K562 (cell line): Measurements from ENCODE around the gene ANKRD27. TPM values are rescaled to one million over a fixed set of nuclear protein-coding genes. Genes with fewer than 3 reads are reported as not detected.

Experiments
- HNRNPUL1 ChIP-seq: fragments of 200-400 bp; formaldehyde crosslinking; IDR thresholded peaks from 2 replicates; pipeline ENCODE4 v1.6.1; 2017; ENCODE audit warnings: low read length
- KLF6 ChIP-seq: fragments of 250-450 bp; sonication (Bioruptor Pico); IDR thresholded peaks from 2 replicates; pipeline ENCODE4 v1.4.0; 2020; ENCODE audit warnings: mild to moderate bottlenecking, moderate library complexity, borderline replicate concordance
- SOX6 ChIP-seq: fragments of 450-650 bp; IDR thresholded peaks from 2 replicates; pipeline ENCODE4 v1.6.1; 2014; ENCODE audit warnings: mild to moderate bottlenecking
- TBL1XR1 ChIP-seq, 2 experiments: IDR thresholded peaks; 2 replicates each; pipeline ENCODE4 v1.6.1; 2012; ENCODE audit warnings: improper control_type of control experiment in 2 of 2, low read length in 2 of 2, mild to moderate bottlenecking in 1 of 2
- XRCC5 ChIP-seq: fragments of 200-400 bp; formaldehyde crosslinking; IDR thresholded peaks from 2 replicates; pipeline ENCODE4 v1.6.1; 2017; ENCODE audit warnings: low read depth, mild to moderate bottlenecking, low read length
- polyA plus RNA-seq, 8 experiments: library from polyadenylated mRNA; depleted of rRNA in 4 of 8; stranded (reverse) in 5 of 8; unstranded in 3 of 8; fragments of >200 nt; fragmentation: Nextera tagmentation in 2 of 8; fragmentation: Illumina TruSeq in 1 of 8; extraction: Ambion mirVana in 2 of 8; extraction: Trizol in 1 of 8; gene quantifications; 2 replicates each; pipeline versions ENCODE4 v1.2.1 to v1.2.3, GENCODE V29; 2011 to 2014; ENCODE audit warnings: inconsistent platforms in 1 of 8, missing spikeins in 1 of 8
- total RNA-seq, 7 experiments: library from RNA; depleted of rRNA in 6 of 7; stranded (reverse); fragments of >200 nt in 6 of 7; fragmentation: Illumina TruSeq in 2 of 7; extraction: Trizol in 2 of 7; gene quantifications; 2 replicates each; pipeline versions ENCODE4 v1.2.1 to v1.2.3, GENCODE V29; 2011 to 2021; ENCODE audit warnings: low replicate concordance in 1 of 7
- TF ChIP-seq, protein P1 (sequence below): fragments of 200-600 bp; sonication (generic); IDR thresholded peaks from one replicate; pipeline ENCODE4 v1.6.1; 2012; ENCODE audit warnings: mild to moderate bottlenecking, low read depth, low read length, inconsistent platforms
- TF ChIP-seq, protein P2 (sequence below): sonication (generic); formaldehyde crosslinking; IDR thresholded peaks from 2 replicates; pipeline ENCODE4 v1.8.0; 2023; ENCODE audit warnings: mild to moderate bottlenecking, missing genetic modification reagents

Gene ANKRD27
- total and polyA plus RNA-seq, 9 of the 15 experiments (the other 6 are each of a cell fraction or from before 2014, with no cell fraction given), result 5.3 to 71.3 (median 54.2) TPM

DNA sequence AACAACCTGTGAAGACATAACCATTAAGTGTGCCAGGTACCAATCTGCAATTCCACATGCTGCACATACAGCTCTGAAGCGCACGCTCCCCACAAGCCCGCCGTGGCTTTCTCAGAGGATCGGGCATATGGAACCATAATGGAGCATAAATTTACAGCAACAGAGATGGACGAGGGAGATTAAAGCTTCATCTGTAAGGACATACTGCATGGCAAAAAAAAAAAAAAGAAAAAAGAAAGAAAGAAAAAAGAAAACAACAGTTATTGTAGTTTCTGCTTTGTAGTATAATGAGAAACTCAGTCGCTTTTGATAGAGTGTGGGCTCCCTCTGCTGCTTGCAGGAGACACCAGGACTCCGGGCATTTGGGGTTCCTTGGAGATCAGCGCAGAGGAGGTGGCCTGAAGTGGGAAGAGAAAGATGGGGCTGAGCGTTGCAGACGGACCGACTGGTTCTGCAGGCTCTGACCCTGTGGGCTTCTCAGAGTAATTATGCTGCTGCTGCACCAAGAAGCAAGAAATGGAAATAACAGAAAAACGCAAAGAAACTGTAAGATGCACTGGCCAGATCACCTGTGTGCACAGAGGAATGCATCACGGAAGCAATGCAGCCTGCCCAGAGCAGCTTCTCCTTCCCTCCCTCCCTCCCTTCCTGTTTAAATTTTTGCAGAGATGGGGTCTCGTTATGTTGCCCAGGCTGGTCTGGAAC, 104.7 kb downstream of the ANKRD27 start (continued):
- TF ChIP-seq, protein P1, sequence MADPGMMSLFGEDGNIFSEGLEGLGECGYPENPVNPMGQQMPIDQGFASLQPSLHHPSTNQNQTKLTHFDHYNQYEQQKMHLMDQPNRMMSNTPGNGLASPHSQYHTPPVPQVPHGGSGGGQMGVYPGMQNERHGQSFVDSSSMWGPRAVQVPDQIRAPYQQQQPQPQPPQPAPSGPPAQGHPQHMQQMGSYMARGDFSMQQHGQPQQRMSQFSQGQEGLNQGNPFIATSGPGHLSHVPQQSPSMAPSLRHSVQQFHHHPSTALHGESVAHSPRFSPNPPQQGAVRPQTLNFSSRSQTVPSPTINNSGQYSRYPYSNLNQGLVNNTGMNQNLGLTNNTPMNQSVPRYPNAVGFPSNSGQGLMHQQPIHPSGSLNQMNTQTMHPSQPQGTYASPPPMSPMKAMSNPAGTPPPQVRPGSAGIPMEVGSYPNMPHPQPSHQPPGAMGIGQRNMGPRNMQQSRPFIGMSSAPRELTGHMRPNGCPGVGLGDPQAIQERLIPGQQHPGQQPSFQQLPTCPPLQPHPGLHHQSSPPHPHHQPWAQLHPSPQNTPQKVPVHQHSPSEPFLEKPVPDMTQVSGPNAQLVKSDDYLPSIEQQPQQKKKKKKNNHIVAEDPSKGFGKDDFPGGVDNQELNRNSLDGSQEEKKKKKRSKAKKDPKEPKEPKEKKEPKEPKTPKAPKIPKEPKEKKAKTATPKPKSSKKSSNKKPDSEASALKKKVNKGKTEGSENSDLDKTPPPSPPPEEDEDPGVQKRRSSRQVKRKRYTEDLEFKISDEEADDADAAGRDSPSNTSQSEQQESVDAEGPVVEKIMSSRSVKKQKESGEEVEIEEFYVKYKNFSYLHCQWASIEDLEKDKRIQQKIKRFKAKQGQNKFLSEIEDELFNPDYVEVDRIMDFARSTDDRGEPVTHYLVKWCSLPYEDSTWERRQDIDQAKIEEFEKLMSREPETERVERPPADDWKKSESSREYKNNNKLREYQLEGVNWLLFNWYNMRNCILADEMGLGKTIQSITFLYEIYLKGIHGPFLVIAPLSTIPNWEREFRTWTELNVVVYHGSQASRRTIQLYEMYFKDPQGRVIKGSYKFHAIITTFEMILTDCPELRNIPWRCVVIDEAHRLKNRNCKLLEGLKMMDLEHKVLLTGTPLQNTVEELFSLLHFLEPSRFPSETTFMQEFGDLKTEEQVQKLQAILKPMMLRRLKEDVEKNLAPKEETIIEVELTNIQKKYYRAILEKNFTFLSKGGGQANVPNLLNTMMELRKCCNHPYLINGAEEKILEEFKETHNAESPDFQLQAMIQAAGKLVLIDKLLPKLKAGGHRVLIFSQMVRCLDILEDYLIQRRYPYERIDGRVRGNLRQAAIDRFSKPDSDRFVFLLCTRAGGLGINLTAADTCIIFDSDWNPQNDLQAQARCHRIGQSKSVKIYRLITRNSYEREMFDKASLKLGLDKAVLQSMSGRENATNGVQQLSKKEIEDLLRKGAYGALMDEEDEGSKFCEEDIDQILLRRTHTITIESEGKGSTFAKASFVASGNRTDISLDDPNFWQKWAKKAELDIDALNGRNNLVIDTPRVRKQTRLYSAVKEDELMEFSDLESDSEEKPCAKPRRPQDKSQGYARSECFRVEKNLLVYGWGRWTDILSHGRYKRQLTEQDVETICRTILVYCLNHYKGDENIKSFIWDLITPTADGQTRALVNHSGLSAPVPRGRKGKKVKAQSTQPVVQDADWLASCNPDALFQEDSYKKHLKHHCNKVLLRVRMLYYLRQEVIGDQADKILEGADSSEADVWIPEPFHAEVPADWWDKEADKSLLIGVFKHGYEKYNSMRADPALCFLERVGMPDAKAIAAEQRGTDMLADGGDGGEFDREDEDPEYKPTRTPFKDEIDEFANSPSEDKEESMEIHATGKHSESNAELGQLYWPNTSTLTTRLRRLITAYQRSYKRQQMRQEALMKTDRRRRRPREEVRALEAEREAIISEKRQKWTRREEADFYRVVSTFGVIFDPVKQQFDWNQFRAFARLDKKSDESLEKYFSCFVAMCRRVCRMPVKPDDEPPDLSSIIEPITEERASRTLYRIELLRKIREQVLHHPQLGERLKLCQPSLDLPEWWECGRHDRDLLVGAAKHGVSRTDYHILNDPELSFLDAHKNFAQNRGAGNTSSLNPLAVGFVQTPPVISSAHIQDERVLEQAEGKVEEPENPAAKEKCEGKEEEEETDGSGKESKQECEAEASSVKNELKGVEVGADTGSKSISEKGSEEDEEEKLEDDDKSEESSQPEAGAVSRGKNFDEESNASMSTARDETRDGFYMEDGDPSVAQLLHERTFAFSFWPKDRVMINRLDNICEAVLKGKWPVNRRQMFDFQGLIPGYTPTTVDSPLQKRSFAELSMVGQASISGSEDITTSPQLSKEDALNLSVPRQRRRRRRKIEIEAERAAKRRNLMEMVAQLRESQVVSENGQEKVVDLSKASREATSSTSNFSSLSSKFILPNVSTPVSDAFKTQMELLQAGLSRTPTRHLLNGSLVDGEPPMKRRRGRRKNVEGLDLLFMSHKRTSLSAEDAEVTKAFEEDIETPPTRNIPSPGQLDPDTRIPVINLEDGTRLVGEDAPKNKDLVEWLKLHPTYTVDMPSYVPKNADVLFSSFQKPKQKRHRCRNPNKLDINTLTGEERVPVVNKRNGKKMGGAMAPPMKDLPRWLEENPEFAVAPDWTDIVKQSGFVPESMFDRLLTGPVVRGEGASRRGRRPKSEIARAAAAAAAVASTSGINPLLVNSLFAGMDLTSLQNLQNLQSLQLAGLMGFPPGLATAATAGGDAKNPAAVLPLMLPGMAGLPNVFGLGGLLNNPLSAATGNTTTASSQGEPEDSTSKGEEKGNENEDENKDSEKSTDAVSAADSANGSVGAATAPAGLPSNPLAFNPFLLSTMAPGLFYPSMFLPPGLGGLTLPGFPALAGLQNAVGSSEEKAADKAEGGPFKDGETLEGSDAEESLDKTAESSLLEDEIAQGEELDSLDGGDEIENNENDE, result no peak
- TF ChIP-seq KLF6 (CRISPR knock-in tag), result no peak
- no peak for TF ChIP-seq HNRNPUL1
- TF ChIP-seq SOX6, result peak; percentile 63
- TF ChIP-seq, protein P2, sequence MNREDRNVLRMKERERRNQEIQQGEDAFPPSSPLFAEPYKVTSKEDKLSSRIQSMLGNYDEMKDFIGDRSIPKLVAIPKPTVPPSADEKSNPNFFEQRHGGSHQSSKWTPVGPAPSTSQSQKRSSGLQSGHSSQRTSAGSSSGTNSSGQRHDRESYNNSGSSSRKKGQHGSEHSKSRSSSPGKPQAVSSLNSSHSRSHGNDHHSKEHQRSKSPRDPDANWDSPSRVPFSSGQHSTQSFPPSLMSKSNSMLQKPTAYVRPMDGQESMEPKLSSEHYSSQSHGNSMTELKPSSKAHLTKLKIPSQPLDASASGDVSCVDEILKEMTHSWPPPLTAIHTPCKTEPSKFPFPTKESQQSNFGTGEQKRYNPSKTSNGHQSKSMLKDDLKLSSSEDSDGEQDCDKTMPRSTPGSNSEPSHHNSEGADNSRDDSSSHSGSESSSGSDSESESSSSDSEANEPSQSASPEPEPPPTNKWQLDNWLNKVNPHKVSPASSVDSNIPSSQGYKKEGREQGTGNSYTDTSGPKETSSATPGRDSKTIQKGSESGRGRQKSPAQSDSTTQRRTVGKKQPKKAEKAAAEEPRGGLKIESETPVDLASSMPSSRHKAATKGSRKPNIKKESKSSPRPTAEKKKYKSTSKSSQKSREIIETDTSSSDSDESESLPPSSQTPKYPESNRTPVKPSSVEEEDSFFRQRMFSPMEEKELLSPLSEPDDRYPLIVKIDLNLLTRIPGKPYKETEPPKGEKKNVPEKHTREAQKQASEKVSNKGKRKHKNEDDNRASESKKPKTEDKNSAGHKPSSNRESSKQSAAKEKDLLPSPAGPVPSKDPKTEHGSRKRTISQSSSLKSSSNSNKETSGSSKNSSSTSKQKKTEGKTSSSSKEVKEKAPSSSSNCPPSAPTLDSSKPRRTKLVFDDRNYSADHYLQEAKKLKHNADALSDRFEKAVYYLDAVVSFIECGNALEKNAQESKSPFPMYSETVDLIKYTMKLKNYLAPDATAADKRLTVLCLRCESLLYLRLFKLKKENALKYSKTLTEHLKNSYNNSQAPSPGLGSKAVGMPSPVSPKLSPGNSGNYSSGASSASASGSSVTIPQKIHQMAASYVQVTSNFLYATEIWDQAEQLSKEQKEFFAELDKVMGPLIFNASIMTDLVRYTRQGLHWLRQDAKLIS (CRISPR knock-in tag), result no peak
- no peak for TF ChIP-seq TBL1XR1 (IDR thresholded peaks at IDR 0.05; ENCODE audit: low read length in 2 of 2)
- no peak for TF ChIP-seq XRCC5
